Measurements from ENCODE around the gene ABTB2. TPM values are rescaled to one million over a fixed set of nuclear protein-coding genes. Genes with fewer than 3 reads are reported as not detected.

The ABTB2 gene
- total and polyA plus RNA-seq, 10 of the 15 experiments (the other 5 are each of a cell fraction or from before 2014, with no cell fraction given) = 0.13 to 2.1 (median 0.72) TPM

- Histone ChIP-seq H3K9ac (ENCODE audit: control insufficient read depth, insufficient read depth, low read length) (no peak overlapping the region), H3K4me1 (ENCODE audit: control insufficient read depth, insufficient read depth, low read length) (peaks cover 14% of the 10 kb centered on the region), H3K27ac (ENCODE audit: control insufficient read depth, insufficient read depth) (no peak overlapping the region), H2AFZ (ENCODE audit: control insufficient read depth, low read depth, low read length) (no peak overlapping the region), H3K9me3 (replicated peaks; ENCODE audit: control insufficient read depth, insufficient read depth, low read length) (no peaks in the 10 kb centered on the region), H3K27me3 (replicated peaks in 1 of 2; ENCODE audit: control insufficient read depth in 2 of 2, insufficient read depth in 2 of 2, low read length in 1 of 2) (no peaks in the 10 kb centered on the region), H3K4me3 (no peak overlapping the region), H4K20me1 (ENCODE audit: control insufficient read depth, insufficient read depth) (no peaks in the 10 kb centered on the region), H3K79me2 (ENCODE audit: control insufficient read depth, insufficient read depth, low read length) (no peaks in the 10 kb centered on the region), H3K4me2 (ENCODE audit: control insufficient read depth, insufficient read depth) (no peak overlapping the region), H3K36me3 (ENCODE audit: control insufficient read depth in 2 of 2, insufficient read depth in 2 of 2, low read length in 1 of 2) (peaks cover 50 to 74% of the 10 kb centered on the region in 2 experiments)
- intact Hi-C loops (cut with micrococcal nuclease; ENCODE audit: unreplicated experiment) = no loop called here
- ChIA-PET RAD21 (ENCODE audit: unreplicated experiment) (no interaction called here), POLR2A (no interaction called here), SMC1A (ENCODE audit: uncharacterized antibody, unreplicated experiment) (no interaction called here), CTCF (interaction anchor here (0.7 kb wide), 1 partner anchor 14 kb away, joined by 3 read pairs; no protein-coding TSS in a partner anchor)
- in situ Hi-C loops (cut with MboI) = no loop called here
- FAIRE-seq = no peak
- DNase-seq (ENCODE audit: low read depth, low spot score) = no peak
- 95% methylated on average over 11 of the region's 11 CpGs for WGBS (ENCODE audit: insufficient coverage, insufficient replicate concordance, low lambda C conversion rate, missing lambda C conversion rate)
- no TSS peak for BruUV-seq (replicated peaks)
- TF ChIP-seq SIN3A (IDR thresholded peaks at IDR 0.05; ENCODE audit: low read depth, low read length) (no peak), ESRRA (IDR thresholded peaks at IDR 0.05; ENCODE audit: low read length) (no peak), PML (IDR thresholded peaks at IDR 0.05; ENCODE audit: low read length) (no peak), RAD51 (IDR thresholded peaks at IDR 0.05) (no peak), ZBED1 (IDR thresholded peaks at IDR 0.05; ENCODE audit: borderline replicate concordance) (no peak), FOXM1 (IDR thresholded peaks at IDR 0.05; ENCODE audit: low read depth, low read length) (no peak), CEBPZ (IDR thresholded peaks at IDR 0.05; ENCODE audit: low read depth, low read length) (no peak)
- no peak for ATAC-seq
Observed at GRCh38 chr11:34140149-34140548, 217.7 kb downstream of the ABTB2 start.
